Activated CD4-positive, alpha-beta memory T cell treated with anti-CD3 and anti-CD28 coated beads, Interleukin-2, amount 10 ng/mL, durations not matched to agents 7 days and 5 days (primary cell): Measurements from ENCODE around the gene CHAMP1. TPM values are rescaled to one million over a fixed set of nuclear protein-coding genes. Genes with fewer than 3 reads are reported as not detected.

Source experiments
- CTCF ChIA-PET: fragments of 350-600 bp; sonication (Branson Sonifier 250); formaldehyde crosslinking; loops from one replicate; lab custom pipeline; 2021; ENCODE audit warnings: antibody characterized with exemption, inconsistent platforms; lab: Charles Lee
- POLR2A ChIA-PET: fragments of 350-600 bp; sonication (Branson Sonifier 250); formaldehyde crosslinking; loops from one replicate; lab custom pipeline; 2021; ENCODE audit warnings: antibody characterized with exemption; lab: Charles Lee
- DNase-seq: peaks from one replicate; pipeline ENCODE4 v3.0.0-alpha.2; 2020
- H3K27ac Mint-ChIP-seq: one replicate; pipeline ENCODE4 v1.8.0; 2021; ENCODE audit warnings: mild to moderate bottlenecking, mixed read lengths
- H3K27me3 Mint-ChIP-seq: one replicate; pipeline ENCODE4 v1.8.0; 2021; ENCODE audit warnings: mixed read lengths
- H3K36me3 Mint-ChIP-seq: one replicate; pipeline ENCODE4 v1.8.0; 2021; ENCODE audit warnings: low read depth, mixed read lengths
- H3K4me1 Mint-ChIP-seq: one replicate; pipeline ENCODE4 v1.8.0; 2021; ENCODE audit warnings: mixed read lengths
- H3K4me3 Mint-ChIP-seq: one replicate; pipeline ENCODE4 v1.8.0; 2021; ENCODE audit warnings: mild to moderate bottlenecking, mixed read lengths
- H3K9me3 Mint-ChIP-seq: one replicate; pipeline ENCODE4 v1.8.0; 2021; ENCODE audit warnings: mixed read lengths
- total RNA-seq, 2 experiments: library from RNA; stranded (reverse); gene quantifications; one replicate each; pipeline ENCODE4 v1.2.3, GENCODE V29; 2021

The CHAMP1 gene
- total RNA-seq, 2 experiments from 2014 or later: 30.6 to 32.8 TPM

GRCh38 chr13:114282041-114282670 is 32.1 kb upstream of the CHAMP1 start:
- ChIA-PET CTCF (interaction anchor here (0.8 to 1.7 kb wide), 4 partner anchors 31 to 60 kb away, joined by 3 to 7 read pairs (median 4); no protein-coding TSS in a partner anchor), POLR2A (interaction anchor here (1.0 to 4.0 kb wide), 17 partner anchors 11 to 217 kb away, joined by 3 to 59 read pairs (median 5); no protein-coding TSS in a partner anchor)
- H3K4me1 Mint-ChIP-seq: peaks cover 48% of the 10 kb centered on the region
- no peaks in the 10 kb centered on the region for H3K9me3 Mint-ChIP-seq
- H3K27me3 Mint-ChIP-seq: no peaks in the 10 kb centered on the region
- DNase-seq: no peak
- H3K27ac Mint-ChIP-seq: peak overlapping the region; percentile 85
- peak overlapping the region; percentile 77 for H3K4me3 Mint-ChIP-seq
- peaks cover 46% of the 10 kb centered on the region for H3K36me3 Mint-ChIP-seq

- H3K27ac Mint-ChIP-seq: peak overlapping the region; percentile 28
- H3K36me3 Mint-ChIP-seq: peaks cover 54% of the 10 kb centered on the region
Measured at GRCh38 chr13:114283576-114283975, 30.7 kb upstream of the CHAMP1 start.

GRCh38 chr13:114284680-114285079 is 29.6 kb upstream of the CHAMP1 start:
- DNase-seq: no peak
- no peak overlapping the region for H3K4me3 Mint-ChIP-seq
- H3K9me3 Mint-ChIP-seq: no peaks in the 10 kb centered on the region
- H3K27me3 Mint-ChIP-seq: no peaks in the 10 kb centered on the region
- ChIA-PET POLR2A (interaction anchor here (0.9 to 1.0 kb wide), 2 partner anchors 10 to 16 kb away, joined by 3 read pairs; no protein-coding TSS in a partner anchor), CTCF (no interaction called here)
- no peak overlapping the region for H3K27ac Mint-ChIP-seq
- peaks cover 60% of the 10 kb centered on the region for H3K36me3 Mint-ChIP-seq
- H3K4me1 Mint-ChIP-seq: peaks cover 47% of the 10 kb centered on the region

More at GRCh38 chr13:114283576-114283975, 30.7 kb upstream of the CHAMP1 start:
- Mint-ChIP-seq H3K4me3 (peak overlapping the region; percentile 54), H3K27me3 (no peaks in the 10 kb centered on the region), H3K4me1 (peaks cover 54% of the 10 kb centered on the region), H3K9me3 (no peaks in the 10 kb centered on the region)
- no peak for DNase-seq
- POLR2A ChIA-PET: interaction anchor here (1.0 kb wide), 1 partner anchor 30 kb away, joined by 5 read pairs; the partner anchor contains the start of gene CHAMP1
- CTCF ChIA-PET: no interaction called here

GRCh38 chr13:114285166-114285808 is 29.0 kb upstream of the CHAMP1 start:
- Mint-ChIP-seq H3K27ac (peak overlapping the region; percentile 23), H3K27me3 (no peaks in the 10 kb centered on the region), H3K36me3 (peaks cover 63% of the 10 kb centered on the region), H3K4me3 (no peak overlapping the region), H3K9me3 (no peaks in the 10 kb centered on the region), H3K4me1 (peaks cover 42% of the 10 kb centered on the region)
- ChIA-PET POLR2A (interaction anchor here (0.9 to 1.0 kb wide), 2 partner anchors 9 to 17 kb away, joined by 3 read pairs; no protein-coding TSS in a partner anchor), CTCF (no interaction called here)
- no peak for DNase-seq

- peaks cover 36% of the 10 kb centered on the region for H3K4me1 Mint-ChIP-seq
- H3K27me3 Mint-ChIP-seq: no peaks in the 10 kb centered on the region
- no peak overlapping the region for H3K27ac Mint-ChIP-seq
- no peaks in the 10 kb centered on the region for H3K9me3 Mint-ChIP-seq
- H3K4me3 Mint-ChIP-seq: no peak overlapping the region
- no peak for DNase-seq
- POLR2A ChIA-PET: interaction anchor here (0.6 kb wide), 1 partner anchor 47 kb away, joined by 3 read pairs; no protein-coding TSS in a partner anchor
- peaks cover 69% of the 10 kb centered on the region for H3K36me3 Mint-ChIP-seq
- CTCF ChIA-PET: no interaction called here
Measured at GRCh38 chr13:114286808-114287207, 27.5 kb upstream of the CHAMP1 start.

GRCh38 chr13:114288157-114288591 is 26.1 kb upstream of the CHAMP1 start:
- peaks cover 77% of the 10 kb centered on the region for H3K36me3 Mint-ChIP-seq
- POLR2A ChIA-PET: no interaction called here
- CTCF ChIA-PET: no interaction called here
- no peak for DNase-seq
- no peak overlapping the region for H3K4me3 Mint-ChIP-seq
- no peaks in the 10 kb centered on the region for H3K27me3 Mint-ChIP-seq
- H3K27ac Mint-ChIP-seq: no peak overlapping the region
- H3K4me1 Mint-ChIP-seq: peaks cover 31% of the 10 kb centered on the region
- no peaks in the 10 kb centered on the region for H3K9me3 Mint-ChIP-seq

GRCh38 chr13:114296448-114296847 is 17.9 kb upstream of the CHAMP1 start:
- CTCF ChIA-PET: no interaction called here
- H3K27ac Mint-ChIP-seq: no peak overlapping the region
- no peak for DNase-seq
- H3K4me1 Mint-ChIP-seq: peaks cover 2% of the 10 kb centered on the region
- H3K4me3 Mint-ChIP-seq: no peak overlapping the region
- H3K36me3 Mint-ChIP-seq: peaks cover 38% of the 10 kb centered on the region
- no peaks in the 10 kb centered on the region for H3K9me3 Mint-ChIP-seq
- H3K27me3 Mint-ChIP-seq: no peaks in the 10 kb centered on the region
- POLR2A ChIA-PET: interaction anchor here (1.3 kb wide), 1 partner anchor 15 kb away, joined by 4 read pairs; the partner anchor contains the start of gene UPF3A

GRCh38 chr13:114296902-114297301 is 17.4 kb upstream of the CHAMP1 start:
- ChIA-PET POLR2A (interaction anchor here (1.3 kb wide), 1 partner anchor 15 kb away, joined by 4 read pairs; the partner anchor contains the start of gene UPF3A), CTCF (no interaction called here)
- Mint-ChIP-seq H3K27me3 (no peaks in the 10 kb centered on the region), H3K27ac (no peak overlapping the region), H3K9me3 (no peaks in the 10 kb centered on the region), H3K36me3 (peaks cover 38% of the 10 kb centered on the region), H3K4me1 (peaks cover 2% of the 10 kb centered on the region), H3K4me3 (no peak overlapping the region)
- DNase-seq: no peak

- DNase-seq: no peak
- Mint-ChIP-seq H3K9me3 (no peaks in the 10 kb centered on the region), H3K27me3 (no peaks in the 10 kb centered on the region), H3K4me1 (no peaks in the 10 kb centered on the region), H3K36me3 (peaks cover 33% of the 10 kb centered on the region), H3K4me3 (no peak overlapping the region), H3K27ac (no peak overlapping the region)
- POLR2A ChIA-PET: interaction anchor here (0.5 kb wide), 1 partner anchor 12 kb away, joined by 3 read pairs; no protein-coding TSS in a partner anchor
- CTCF ChIA-PET: no interaction called here
Measured at GRCh38 chr13:114298866-114299265, 15.4 kb upstream of the CHAMP1 start.

GRCh38 chr13:114299604-114300305 is 14.5 kb upstream of the CHAMP1 start:
- Mint-ChIP-seq H3K4me1 (no peaks in the 10 kb centered on the region), H3K27ac (no peak overlapping the region), H3K4me3 (no peak overlapping the region), H3K36me3 (peaks cover 36% of the 10 kb centered on the region), H3K27me3 (no peaks in the 10 kb centered on the region), H3K9me3 (no peaks in the 10 kb centered on the region)
- no peak for DNase-seq
- ChIA-PET POLR2A (no interaction called here), CTCF (no interaction called here)

- Mint-ChIP-seq H3K4me1 (no peaks in the 10 kb centered on the region), H3K9me3 (no peaks in the 10 kb centered on the region), H3K27ac (no peak overlapping the region), H3K4me3 (no peak overlapping the region), H3K27me3 (no peaks in the 10 kb centered on the region), H3K36me3 (peaks cover 32% of the 10 kb centered on the region)
- POLR2A ChIA-PET: no interaction called here
- CTCF ChIA-PET: no interaction called here
- no peak for DNase-seq
Measured at GRCh38 chr13:114303700-114304327, 10.5 kb upstream of the CHAMP1 start.

- ChIA-PET CTCF (no interaction called here), POLR2A (no interaction called here)
- H3K27me3 Mint-ChIP-seq: no peaks in the 10 kb centered on the region
- peaks cover 32% of the 10 kb centered on the region for H3K36me3 Mint-ChIP-seq
- no peaks in the 10 kb centered on the region for H3K9me3 Mint-ChIP-seq
- no peak overlapping the region for H3K27ac Mint-ChIP-seq
- no peak for DNase-seq
- no peak overlapping the region for H3K4me3 Mint-ChIP-seq
- H3K4me1 Mint-ChIP-seq: no peaks in the 10 kb centered on the region
Measured at GRCh38 chr13:114304346-114305034, 9.8 kb upstream of the CHAMP1 start.
